ENCODE data around the gene ANO2. TPM values are rescaled to one million over a fixed set of nuclear protein-coding genes. Genes with fewer than 3 reads are reported as not detected.

Gene ANO2
- total RNA-seq: 10 to 100 TPM in 1 of 5 donors, 1 to 10 TPM in 3, not detected in 1; 3.8 to 16.9 (median 5.2) TPM
- 1 to 10 TPM in 1 of 3 donors, under 1 TPM in 2; 0.44 to 1.7 (median 0.61) TPM for polyA plus RNA-seq
- long read RNA-seq, donor 1: 0 reads
- long read RNA-seq, donor 2: 0 reads
- long read RNA-seq, donor 3: 0 reads
- long read RNA-seq, donor 4: 0 reads
- long read RNA-seq, donor 5: 0 reads
- long read RNA-seq, donor 6: 0 reads
- long read RNA-seq, donor 7: 0 reads
- long read RNA-seq, donor 8: 0 reads
- long read RNA-seq, donor 9: 0 reads
- long read RNA-seq, donor 10: 0 reads

DNA sequence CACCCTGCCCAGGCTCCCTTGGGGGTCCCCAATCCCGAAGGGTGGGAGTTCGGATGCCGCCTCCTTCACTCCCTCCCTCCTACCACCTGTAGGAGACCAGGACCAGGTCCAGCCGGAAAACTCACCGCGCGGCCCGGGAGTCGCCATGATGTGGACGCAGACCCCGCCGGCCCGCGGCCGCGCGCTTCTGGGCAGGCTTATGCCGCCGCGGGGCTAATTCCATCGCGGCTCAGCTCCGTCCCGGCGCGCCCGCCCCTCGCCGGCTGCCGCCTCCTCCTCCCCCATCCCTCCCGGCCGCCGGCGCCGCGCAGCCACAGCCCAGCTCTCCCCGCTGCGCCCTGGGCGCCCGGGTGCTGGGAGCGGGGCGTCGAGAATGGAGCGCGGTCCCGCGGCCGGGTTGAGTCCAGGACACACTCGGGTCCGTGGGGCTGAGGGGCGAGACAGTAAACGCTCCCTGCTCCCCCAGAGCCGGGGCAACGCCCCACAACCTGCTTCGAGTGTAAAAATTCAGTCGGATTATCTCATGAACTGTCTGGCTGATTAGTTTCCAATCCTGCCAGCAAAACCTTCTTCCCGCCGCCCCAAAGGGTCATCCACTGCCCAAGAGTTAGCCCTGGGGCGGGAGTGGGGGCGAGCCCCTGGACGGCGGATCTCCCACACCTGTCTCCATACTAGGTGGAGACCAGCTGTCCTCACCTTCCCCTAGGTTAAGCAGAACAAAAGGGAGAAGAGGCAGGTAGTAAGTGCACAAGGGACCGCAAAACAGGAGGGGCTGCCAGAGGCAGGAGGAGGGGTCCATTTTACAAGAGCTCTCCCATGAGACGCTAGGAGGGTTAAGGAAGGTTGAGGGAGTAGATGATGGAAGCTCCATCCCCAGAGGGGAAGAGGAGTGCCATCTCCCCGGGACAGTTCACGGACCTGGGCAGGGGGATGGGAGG, at the start of gene ANO2:
Gene ANO2 (minus strand): TSS at position 189 of the 938 bp plus-strand sequence. CDS start 42 bp downstream, at position 147.
- Histone ChIP-seq H3K27me3 (peaks cover 6 to 83% (median 48%) of the 10 kb centered on the region in 3 donors), H3K4me3 (peak within 1 kb of the TSS; percentile 35 to 49 (median 42)), H3K9me3 (peaks cover 0 to 4% (median 0%) of the 10 kb centered on the region in 4 donors), H3K27ac (no peak within 1 kb of the TSS), H3K36me3 (peaks cover 0 to 3% (median 0%) of the 10 kb centered on the region in 4 donors), H3K4me1 (peaks cover 7 to 14% (median 11%) of the 10 kb centered on the region in 4 donors)
- WGBS, 5 donors: 6 to 16% (median 13%) methylated on average over 13 to 66 of the region's 66 CpGs
- intact Hi-C loops (cut with DNase I; ENCODE audit: low total_unique reads): no loop called here
- DNase-seq: peak in 1 of 2 donors; percentile 79
- TF ChIP-seq POLR2A (IDR thresholded peaks at IDR 0.05) (no peak), EP300 (IDR thresholded peaks at IDR 0.05) (no peak)

DNA sequence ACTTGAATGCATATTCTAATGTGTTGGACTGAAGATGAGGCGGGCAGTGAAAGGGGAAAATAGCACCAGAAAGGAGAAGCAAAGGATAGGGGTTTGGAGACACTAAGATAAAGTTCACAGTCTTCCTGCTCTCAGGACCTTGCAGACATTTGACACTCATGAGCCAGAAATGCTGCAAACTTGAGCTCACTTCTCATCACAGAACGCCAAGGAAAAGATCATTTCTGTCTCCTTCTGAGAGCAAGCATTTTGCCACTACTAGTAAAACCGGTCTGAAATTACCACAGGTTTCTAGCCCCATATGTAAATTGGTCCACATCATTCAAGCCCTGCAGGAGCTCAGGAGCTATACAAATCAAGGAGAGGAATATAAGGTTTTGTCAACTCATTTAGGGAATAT, 44.6 kb upstream of the ANO2 start:
- intact Hi-C loops (cut with DNase I; ENCODE audit: low total_unique reads): loop anchor here (2.0 to 10.0 kb wide), 2 partner anchors 49 to 295 kb away; no protein-coding TSS in a partner anchor

DNA sequence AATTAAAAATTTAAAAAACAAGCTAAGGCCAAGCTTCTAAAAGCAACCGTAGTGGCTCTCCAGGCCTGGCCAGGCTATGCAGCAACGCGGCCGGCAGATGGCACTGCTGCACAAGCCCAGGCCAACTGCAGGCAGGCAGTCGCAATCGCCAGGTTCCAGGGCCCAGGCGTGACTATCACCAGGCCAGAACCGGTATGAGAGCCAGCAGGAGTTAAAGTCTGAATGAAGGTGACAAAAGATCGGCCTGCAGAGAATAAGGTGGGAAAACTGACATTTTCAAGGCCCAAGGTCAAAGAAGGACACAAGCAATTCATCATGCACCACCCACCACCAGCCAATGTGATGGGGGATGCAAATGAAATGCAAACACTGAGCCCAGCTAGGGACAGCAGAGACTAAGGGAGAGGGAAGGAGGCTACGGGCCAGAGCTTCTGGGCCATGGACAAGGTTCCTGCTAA, 43.6 kb upstream of the ANO2 start:
- intact Hi-C loops (cut with DNase I; ENCODE audit: low total_unique reads): loop anchor here (2.0 kb wide), 1 partner anchor 50 kb away; no protein-coding TSS in a partner anchor
- WGBS, 5 donors: 2 to 5% (median 3%) methylated on average over 10 of the region's 10 CpGs
- peak; percentile 84 to 95 for DNase-seq
- H3K4me1 ChIP-seq: peaks cover 0 to 4% (median 0%) of the 10 kb centered on the region in 4 donors
- no peaks in the 10 kb centered on the region for H3K27me3 ChIP-seq
- no peaks in the 10 kb centered on the region for H3K36me3 ChIP-seq
- no peak overlapping the region for H3K4me3 ChIP-seq
- TF ChIP-seq, protein P1, sequence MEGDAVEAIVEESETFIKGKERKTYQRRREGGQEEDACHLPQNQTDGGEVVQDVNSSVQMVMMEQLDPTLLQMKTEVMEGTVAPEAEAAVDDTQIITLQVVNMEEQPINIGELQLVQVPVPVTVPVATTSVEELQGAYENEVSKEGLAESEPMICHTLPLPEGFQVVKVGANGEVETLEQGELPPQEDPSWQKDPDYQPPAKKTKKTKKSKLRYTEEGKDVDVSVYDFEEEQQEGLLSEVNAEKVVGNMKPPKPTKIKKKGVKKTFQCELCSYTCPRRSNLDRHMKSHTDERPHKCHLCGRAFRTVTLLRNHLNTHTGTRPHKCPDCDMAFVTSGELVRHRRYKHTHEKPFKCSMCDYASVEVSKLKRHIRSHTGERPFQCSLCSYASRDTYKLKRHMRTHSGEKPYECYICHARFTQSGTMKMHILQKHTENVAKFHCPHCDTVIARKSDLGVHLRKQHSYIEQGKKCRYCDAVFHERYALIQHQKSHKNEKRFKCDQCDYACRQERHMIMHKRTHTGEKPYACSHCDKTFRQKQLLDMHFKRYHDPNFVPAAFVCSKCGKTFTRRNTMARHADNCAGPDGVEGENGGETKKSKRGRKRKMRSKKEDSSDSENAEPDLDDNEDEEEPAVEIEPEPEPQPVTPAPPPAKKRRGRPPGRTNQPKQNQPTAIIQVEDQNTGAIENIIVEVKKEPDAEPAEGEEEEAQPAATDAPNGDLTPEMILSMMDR (IDR thresholded peaks at IDR 0.05): peak in 5 of 7 experiments; percentile 80 to 93 (median 91)
- no peak for TF ChIP-seq POLR2A (IDR thresholded peaks at IDR 0.05)
- no peak overlapping the region for H3K27ac ChIP-seq
- H3K9me3 ChIP-seq: no peaks in the 10 kb centered on the region

More for the DNA sequence above, 44.6 kb upstream of the ANO2 start:
- 82 to 89% (median 83%) methylated on average over 3 of the region's 3 CpGs for WGBS, 5 donors
- Histone ChIP-seq H3K9me3 (no peaks in the 10 kb centered on the region), H3K4me3 (no peak overlapping the region), H3K36me3 (no peaks in the 10 kb centered on the region), H3K27ac (no peak overlapping the region), H3K4me1 (peaks cover 0 to 4% (median 0%) of the 10 kb centered on the region in 4 donors), H3K27me3 (no peaks in the 10 kb centered on the region)
- TF ChIP-seq POLR2AphosphoS5 (IDR thresholded peaks at IDR 0.05) (no peak), POLR2A (IDR thresholded peaks at IDR 0.05) (no peak), EP300 (IDR thresholded peaks at IDR 0.05) (no peak)
- TF ChIP-seq, protein P1 (IDR thresholded peaks at IDR 0.05): no peak
- DNase-seq: no peak

DNA sequence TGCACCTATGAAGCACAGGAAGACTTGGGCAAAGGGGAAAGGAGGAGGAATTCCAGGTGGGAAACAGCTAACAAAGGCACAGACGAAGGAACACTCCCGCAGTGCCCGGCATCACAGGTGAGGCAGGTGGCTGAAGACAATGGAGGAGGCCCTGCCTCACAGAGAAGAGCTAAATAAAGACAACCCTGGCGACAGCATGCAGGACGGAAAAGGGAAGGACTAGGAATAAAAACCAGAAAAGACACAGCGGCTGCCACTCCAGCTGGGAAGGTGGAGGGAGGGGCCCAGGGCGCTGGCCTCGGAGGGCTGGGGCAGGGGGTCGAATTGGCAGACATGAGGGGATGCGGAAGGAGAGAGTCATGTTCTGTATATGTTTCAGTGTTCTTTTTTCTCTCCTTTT, 43.0 kb upstream of the ANO2 start:
- peaks cover 0 to 4% (median 0%) of the 10 kb centered on the region in 4 donors for H3K4me1 ChIP-seq
- intact Hi-C loops (cut with DNase I; ENCODE audit: low total_unique reads): loop anchor here (2.0 kb wide), 1 partner anchor 51 kb away; no protein-coding TSS in a partner anchor
- no peak overlapping the region for H3K27ac ChIP-seq
- no peaks in the 10 kb centered on the region for H3K36me3 ChIP-seq
- H3K27me3 ChIP-seq: no peaks in the 10 kb centered on the region
- TF ChIP-seq, protein P1 (IDR thresholded peaks at IDR 0.05): no peak
- H3K9me3 ChIP-seq: no peaks in the 10 kb centered on the region
- DNase-seq: no peak
- H3K4me3 ChIP-seq: no peak overlapping the region
- 56 to 66% (median 60%) methylated on average over 10 of the region's 10 CpGs for WGBS, 5 donors

All from stomach (tissue), 19 donors.